DMS53 (cell line): Measurements from ENCODE around the gene TMEM179.
A peak's percentile ranks its signal among the peaks of the same experiment; 100 is the strongest.

ENCODE experiments used
- DNase-seq: peaks from one replicate; lab custom pipeline; 2025; lab: John Stamatoyannopoulos, UW

TMEM179 gene

GRCh38 chr14:104569435-104569834 lies 35.1 kb downstream of the TMEM179 start:
- DNase-seq = no peak

DNA sequence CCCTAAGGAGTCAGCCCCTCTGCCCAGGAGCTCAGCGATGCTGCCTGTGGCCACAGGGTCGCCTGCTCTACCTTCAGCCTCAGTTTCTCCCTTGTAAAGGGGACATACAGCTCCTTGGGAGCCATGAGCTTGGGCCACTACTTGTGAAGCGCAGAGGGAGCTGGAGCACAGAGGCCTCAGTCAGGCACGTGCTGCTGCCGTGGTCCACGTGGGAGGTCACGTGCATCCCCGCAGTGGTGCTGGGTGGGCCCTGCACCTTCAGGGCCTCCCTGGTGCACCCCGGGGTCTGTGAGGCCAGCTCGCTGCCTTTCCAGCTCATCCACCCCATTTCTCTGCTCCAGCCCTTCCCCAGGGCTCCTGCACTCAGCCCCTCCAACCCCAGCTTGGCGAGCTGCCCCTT lies 36.0 kb downstream of the TMEM179 start:
- no peak for DNase-seq

- DNase-seq = no peak
Measured at GRCh38 chr14:104567957-104568225, 36.7 kb downstream of the TMEM179 start.

- no peak for DNase-seq
Measured at GRCh38 chr14:104567141-104567956, 37.2 kb downstream of the TMEM179 start.

DNA sequence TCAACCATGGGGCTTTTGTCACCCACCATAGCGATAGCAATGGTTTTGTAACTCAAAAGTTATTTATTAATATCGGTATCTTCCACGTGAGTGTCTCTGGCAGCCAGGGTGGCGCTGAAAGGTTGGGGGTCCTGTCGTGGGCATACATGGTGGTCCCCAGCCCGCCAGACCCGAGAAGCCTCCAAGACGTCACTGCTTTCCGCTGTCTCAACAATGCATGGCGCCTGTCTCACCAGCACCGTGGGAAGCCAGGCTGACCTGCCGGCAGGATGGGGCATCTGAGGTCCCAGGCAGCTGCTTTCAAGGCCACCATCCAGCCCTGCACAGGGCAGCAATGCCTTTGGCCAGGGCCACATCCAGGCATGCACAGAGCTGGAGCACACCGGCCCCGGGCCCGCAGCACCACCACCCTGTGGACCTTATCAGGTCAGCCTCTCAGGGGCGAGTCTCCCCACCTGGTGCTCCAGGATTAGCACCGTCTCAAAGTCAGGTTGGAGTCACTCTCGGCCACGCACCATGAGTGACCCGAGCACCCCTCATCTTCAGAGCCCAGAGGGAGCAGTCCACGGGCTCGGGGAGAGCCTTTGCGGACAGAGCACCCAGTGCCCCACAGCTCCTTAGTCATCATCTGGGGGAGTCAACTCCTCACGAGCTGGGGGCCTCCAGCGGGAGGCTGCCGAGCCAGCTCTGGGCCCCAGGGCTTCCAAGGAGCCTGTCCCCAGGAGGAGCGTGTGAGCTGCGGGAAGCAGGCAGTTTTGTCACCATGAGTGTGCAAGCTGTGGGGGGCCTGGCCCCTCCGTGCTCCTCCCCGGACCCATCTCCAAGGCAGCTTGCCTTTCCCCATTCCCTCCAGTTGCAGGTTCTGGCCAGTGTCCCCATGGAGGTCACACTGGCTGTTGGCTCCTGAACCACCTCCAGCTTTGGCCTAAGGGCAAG lies 39.6 kb downstream of the TMEM179 start:
- DNase-seq = no peak

DNA sequence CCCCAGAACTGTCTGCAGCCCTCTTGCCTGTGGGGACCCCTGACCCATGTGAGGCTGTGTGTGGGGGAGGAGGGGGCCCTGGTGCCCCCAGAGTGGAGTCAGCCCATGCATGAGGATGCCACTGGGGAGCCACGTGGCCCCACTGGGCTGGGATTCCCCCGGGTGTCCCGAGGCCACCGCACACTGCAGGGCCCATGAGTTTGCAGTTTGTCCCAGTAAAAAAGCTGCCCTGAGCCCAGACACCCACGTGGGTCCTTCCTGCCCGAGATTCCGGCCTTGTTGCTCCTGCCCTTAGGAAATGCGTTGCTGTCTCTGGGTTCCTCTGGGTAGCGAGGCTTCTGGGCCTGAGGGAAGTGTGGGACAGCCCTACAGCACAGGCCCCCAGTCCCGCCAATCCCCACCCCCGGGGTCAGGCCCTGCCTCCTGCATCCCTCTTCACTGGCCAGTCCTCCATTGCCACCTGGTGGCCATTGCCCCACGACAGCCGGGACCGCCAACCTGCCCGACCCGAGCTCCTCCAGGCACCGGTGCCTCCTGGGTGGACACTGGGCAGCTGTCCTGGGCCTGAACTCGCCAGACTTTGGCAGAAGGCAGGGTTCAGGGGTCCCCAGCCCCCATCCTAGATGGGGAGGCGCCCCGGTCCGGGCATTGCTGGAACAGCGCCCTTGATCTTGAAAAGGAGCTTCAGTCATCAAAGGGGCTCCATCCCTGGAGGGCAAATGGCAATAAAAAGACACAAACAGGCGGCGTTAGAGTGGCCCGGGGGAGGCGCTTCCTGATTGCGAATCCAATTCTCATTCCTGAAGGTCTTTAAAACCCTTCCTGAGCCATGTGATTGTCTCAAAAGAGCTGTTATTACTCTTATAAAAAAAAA lies 40.6 kb downstream of the TMEM179 start:
- DNase-seq = peak; percentile 56

GRCh38 chr14:104563191-104563741 lies 41.3 kb downstream of the TMEM179 start:
- no peak for DNase-seq

GRCh38 chr14:104562606-104563005 lies 42.0 kb downstream of the TMEM179 start:
- no peak for DNase-seq

DNA sequence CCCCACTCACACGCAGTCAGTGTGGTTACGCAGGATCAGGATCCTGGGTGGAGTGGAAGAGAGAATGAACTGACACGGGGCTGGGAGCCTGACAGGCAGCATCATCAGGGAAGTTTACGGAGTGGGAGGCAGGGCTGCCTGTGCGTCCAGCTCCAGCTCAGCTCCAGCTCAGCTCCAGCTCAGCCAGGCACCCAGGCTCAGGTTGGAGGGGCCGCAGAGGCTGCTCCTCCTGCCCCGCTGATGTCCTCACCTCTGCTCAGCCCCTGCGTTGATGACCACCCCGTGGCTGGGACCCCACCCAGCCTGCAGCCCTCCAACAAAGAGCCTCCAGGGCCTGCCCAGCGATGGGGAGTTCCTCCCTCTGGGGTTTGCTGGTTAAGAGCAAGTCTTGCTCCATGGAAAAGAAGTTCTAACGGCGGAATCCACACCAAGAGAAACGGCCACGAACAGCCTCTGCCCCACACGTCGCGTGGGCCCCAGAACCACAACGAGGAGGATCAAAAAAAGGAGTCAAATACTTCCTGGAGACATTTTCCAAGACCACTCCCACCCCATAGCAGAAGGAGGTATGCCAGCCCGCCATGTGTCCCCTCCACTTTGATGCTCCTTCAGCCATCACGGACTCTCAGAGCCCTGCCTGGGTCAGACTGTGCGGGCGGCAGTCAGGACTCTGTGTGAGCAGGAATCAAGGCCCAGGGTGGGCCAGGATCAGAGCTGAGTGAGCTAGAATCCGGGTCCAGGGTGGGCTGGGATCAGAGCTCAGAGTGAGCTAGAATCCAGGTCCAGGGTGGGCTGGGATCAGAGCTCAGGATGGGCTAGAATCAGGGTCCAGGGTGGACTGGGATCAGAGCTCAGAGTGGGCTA lies 42.7 kb downstream of the TMEM179 start:
- DNase-seq = no peak

- no peak for DNase-seq
Measured at GRCh38 chr14:104561124-104561557, 43.4 kb downstream of the TMEM179 start.

DNA sequence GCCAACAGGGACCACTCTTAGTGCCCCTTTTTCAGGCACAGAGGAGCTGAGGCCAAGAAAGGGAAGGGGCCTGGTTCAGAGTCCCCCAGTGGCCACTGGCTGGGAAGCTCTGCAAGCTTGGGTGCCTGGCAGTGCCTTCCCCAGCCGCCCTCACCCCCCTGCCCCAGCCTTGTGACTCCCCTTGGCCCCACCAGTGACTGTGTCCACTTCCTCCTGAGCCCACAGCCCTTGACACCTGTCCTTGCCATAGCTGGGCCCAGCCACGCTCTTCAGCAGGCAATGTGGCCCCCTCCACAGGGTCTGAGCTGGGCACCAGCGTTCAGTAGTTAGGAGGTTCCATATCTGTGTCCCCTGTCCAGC lies 44.0 kb downstream of the TMEM179 start:
- DNase-seq = no peak

DNA sequence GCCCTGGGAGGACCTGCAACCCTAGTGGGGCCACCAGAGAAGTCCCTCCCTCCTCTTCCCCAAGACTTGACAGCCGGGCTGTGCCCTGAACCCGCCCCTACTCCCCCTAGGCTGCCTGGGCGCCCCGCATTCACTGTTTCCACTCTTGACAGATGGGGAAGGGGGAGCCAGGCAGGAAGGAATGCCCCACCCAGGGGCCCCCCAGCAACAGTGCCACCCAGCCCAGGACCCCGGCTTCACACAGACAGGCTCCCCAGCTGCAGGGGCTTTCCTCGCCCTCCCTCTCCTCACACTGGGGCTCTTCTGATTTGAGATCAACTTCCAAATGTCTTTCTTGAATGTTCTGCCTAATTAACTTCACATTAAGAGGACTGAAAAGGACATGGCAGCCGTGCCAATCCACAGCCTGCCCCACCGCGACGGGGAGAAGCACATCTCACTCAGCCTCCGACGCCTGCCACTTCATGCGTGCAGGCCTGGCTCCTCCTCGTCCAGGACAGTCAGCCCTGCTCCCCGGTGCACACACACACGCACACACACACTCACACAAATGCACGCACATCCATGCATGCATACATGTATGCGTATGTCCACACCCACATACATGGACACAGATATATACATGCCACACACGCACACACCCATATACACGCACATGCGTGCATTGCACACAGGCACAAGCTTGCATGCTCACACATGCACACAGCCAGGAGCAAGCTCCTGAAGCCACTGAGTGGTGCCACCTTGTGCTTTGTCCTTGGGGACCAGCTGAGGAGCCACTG lies 44.6 kb downstream of the TMEM179 start:
- no peak for DNase-seq

DNA sequence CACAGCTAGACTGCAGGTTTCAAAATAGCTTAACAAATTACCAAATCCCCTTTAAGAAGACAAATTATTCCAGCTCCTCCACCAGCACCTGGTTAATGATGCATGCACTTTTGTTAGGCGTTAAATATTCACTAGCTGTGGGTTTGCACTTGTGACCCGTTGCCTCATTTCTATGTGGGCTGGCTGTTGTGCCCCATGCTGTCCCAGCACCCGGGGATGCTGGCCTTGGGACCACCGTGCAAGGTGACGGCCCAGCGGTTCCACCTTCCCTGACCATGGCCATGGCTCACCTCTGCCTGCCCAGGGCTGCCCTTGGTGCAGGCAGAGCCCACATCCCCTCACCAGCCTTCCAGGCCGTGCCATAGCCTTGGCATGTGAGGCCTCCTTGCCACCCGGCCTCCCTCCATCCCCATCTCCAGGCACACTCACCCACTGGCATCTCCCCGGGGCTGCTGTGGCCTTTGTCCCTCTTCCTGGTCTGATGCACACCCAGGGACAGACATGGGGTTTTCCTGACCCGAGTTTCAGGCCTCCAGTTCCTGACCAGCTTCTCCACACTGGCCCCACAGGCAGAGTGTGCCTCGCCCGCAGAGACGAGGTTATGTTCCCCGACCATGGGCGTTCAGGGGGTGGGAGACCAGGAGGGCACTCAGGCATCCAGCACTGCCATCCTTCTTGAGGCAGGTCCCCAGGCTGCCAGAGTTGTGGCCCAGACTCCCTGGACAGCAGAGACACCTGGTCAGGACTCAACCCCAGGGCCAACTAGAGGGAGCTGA lies 45.4 kb downstream of the TMEM179 start:
- no peak for DNase-seq

DNA sequence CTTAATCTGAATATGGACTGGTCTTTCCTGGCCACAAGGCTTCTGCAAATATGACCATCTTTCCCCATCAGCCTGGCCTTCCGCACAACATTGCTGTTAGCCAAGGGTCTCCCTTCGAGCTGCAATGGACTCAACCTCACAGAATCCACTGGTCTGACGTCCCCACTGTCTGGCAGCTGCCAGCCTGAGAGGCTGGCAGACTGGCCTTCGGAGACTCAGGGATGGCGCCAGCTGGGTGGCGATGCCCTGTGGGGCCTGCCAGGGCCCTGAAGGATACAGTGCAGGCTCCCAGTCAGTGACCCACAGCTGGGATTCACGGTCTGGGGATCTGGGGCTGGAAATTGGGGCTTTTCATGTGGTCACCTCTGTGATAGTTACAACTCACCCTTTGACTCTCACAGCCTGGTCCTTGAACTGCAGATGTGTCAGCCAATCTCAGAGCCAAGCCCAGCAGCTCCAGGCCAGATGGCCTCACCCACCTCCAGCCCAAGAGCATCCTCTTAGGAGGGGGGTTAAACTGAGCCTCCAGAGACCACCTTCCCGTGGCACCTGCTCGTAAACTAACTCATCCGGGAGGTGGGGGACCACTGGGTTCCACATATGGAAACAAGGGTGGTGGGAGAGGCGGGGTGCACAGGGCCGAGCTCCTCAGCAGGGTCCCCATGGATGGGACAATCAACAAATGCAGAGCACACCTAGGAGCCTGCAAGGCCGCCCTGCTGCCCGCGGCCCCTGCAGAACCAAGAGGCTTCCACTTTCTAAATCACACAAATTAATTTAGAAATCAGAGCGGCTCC lies 46.1 kb downstream of the TMEM179 start:
- DNase-seq = no peak

- DNase-seq = no peak
Measured at GRCh38 chr14:104557766-104558165, 46.8 kb downstream of the TMEM179 start.

GRCh38 chr14:104557086-104557485 lies 47.5 kb downstream of the TMEM179 start:
- no peak for DNase-seq

- no peak for DNase-seq
Measured at GRCh38 chr14:104556256-104557021, 48.1 kb downstream of the TMEM179 start.
